T-helper 1 cell treated with Interleukin-12 subunit alpha and Interleukin-12 subunit beta and Interleukin-4 antibody, amounts not matched to agents 30 ng/mL and 1 ng/mL, for 36 hours (primary cell): ENCODE results near the gene ELOVL4. TPM values are rescaled to one million over a fixed set of nuclear protein-coding genes. Genes with fewer than 3 reads are reported as not detected.

Experiments
- intact Hi-C: fragments of 100-400 bp; cut with micrococcal nuclease; formaldehyde crosslinking; loops from one replicate; pipeline ENCODE4 v1.15.1; 2024
- total RNA-seq: library from RNA; stranded (reverse); gene quantifications from 2 replicates; pipeline ENCODE4 v1.2.3, GENCODE V29; 2022

Gene ELOVL4
- total RNA-seq, 1 donor from 2014 or later = 2.1 TPM

DNA sequence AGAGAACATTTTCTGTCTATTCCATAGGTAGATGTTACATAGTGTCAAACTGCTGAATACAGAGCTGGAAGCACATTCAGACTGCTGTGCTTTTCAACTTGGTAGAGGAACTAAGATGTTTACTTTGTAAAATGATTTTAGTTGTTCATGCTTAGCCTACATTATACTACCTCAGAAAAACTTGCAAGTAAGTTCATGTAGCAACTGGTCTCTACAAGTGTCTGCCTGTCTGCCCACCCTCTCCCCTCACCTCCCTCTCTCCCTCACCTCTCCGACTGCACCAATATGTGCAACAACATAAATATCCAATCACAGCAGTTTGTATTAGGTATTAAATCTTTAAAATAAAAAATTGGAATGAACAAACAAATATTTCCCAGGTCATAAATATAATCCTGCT lies 25.3 kb downstream of the ELOVL4 start:
- intact Hi-C loops = no loop called here

DNA sequence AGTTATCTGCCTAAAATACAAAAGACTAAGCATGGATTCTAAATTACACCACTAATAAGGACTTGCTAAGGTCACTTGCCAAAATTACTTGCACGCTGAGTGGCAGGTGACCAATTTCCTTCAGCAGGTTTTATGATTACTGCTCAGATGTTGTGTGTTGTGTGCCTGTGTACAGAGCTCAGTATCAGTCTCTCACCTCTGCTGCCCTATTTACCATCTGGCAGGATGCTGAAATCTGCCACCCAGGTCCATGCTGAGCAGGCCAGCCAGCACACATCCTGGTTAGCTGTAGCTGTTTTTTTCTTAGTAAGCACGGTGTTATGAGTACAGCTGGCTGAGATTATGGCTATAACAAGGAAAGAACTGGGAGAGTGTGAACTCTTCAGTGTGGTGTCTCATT lies 34.0 kb downstream of the ELOVL4 start:
- intact Hi-C loops = no loop called here

DNA sequence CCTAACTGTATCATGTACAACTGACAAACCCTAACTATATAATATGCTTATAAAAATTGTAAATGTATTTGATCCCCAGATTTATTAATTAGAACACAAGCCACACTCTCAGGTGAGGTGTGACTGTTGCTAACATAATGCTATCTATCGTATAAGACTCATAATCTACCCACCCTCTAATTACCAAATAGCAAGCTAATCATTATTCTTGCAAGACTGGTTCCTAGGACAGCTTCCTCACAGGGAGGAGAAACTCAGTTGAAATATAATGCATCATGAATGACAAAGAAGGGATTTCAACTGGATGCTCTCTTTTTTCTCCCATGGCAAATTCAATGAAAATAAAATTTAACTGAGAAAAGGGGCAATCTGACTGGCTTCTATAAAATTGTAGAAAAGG lies 35.4 kb downstream of the ELOVL4 start:
- intact Hi-C loops = no loop called here

DNA sequence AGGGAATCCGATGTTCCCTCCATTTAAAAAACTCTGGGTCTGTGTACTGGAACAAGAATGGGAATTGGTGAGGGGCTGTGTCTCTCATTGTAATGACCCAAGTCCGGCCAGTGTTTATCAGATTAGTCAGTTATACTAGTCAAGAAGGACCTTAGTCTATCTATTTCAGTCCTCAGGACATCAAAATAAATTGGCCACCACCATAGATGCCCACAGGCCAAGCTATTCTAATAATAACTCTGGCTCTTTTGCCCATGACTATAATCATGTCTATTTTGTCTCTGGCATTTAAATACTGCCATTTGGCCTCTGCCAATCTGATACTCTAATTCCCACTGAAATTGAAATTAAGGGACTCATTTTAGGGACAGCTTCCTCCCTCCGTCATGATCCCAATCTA lies 37.8 kb downstream of the ELOVL4 start:
- intact Hi-C loops = no loop called here

DNA sequence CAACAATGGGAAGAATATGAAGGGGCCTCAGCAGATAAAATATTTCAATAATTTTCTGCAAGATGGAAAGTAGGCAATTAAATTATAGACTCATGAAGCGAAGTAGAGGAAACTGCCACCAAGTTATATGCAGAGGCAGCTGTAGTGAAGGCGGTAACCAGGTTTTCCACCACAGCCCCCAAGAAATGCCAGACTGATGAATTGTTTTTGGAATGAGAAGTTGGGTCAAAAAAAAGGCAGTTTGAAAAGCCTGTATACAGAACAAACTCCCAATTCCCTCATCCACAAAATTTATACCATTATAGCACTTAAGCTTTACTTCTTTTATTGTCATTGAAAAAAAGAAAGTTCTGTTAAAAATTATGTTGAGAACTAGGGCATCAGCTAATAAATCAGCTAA lies 45.3 kb downstream of the ELOVL4 start:
- intact Hi-C loops = no loop called here

DNA sequence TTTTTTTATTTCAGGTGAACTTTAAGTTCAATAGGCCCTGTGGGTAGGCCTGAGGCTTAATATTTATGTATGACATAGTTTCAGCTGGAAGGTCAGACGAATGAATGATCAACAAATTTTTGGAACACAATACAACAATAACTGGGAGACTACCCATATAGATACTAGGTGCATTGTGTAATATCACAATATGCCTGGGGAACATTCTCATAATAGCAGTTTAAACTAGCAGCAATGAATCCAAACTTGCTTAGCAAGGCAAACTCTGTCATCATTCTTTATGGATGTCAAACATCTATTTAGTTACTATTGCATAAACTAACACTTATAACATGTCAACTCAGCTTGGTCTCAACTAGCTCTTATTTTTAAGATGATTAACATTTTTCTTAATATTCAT lies 49.3 kb downstream of the ELOVL4 start:
- intact Hi-C loops = no loop called here

DNA sequence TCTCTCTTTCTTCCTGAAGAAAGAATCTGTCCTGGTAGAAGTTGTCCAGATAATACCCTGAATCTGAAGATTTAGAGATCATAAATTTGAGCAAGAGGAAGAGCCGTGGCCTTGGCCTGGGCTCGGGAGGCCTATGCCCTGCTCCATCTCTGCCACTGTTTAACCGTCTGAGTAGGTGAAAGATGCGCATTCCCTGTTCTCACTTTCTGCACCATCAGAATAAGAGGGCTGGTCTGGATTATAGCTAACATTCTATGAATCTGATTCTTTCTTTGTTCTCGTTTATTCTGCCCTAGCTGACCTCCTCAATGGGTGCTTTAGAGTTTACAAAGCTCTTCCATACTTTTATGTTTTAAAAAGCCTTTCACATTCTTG lies 51.3 kb downstream of the ELOVL4 start:
- intact Hi-C loops = no loop called here

DNA sequence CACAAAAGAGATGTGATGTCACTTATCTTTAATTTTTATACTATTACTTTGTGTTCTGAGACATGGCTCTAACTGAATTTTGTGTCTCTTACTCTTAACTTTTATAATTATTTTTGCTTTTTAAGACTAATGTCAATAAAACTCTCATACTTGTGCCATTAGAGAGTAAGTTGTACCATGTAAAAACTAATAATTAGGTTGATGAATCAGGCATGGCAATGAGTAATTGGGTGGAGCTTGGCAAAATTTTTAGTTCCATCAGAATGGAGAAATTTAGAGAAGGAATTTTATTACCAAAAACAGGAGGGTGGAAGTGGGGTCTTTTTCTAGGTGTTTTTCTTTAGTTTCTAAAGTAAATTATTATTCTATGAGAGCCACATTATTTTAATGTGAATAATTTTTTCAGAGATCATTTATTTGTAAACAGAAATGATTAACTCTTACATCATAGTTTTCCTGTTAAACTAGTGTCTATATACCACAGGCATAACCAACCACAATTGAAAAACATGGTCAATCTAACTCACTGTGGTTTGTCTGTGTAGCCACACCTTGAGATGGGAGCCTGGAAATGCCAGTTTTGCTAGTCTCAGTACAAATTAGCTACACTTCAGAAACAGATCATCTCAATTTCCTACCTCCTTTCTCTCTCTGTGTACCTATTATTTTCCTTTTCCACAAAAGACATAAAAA lies 51.8 kb downstream of the ELOVL4 start:
- intact Hi-C loops = no loop called here

DNA sequence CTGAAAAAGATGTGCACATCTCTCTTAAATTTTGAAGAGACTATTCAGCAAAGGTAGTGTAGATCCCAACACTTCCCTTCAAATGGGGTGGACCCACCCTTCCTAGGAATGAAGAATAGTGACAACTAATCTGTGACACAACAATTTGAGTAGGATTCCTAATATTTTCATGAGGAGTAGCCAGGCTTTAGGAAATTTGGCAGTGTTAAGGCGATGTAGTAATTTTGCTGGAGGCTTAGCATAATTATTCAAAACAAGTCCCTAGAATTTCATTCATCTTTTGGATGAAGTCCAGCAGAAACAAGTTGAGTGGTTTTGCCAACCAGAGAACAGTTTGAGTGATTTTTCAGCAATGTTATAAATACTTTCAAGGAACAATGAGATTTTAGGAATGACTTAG lies 52.4 kb downstream of the ELOVL4 start:
- intact Hi-C loops = no loop called here

DNA sequence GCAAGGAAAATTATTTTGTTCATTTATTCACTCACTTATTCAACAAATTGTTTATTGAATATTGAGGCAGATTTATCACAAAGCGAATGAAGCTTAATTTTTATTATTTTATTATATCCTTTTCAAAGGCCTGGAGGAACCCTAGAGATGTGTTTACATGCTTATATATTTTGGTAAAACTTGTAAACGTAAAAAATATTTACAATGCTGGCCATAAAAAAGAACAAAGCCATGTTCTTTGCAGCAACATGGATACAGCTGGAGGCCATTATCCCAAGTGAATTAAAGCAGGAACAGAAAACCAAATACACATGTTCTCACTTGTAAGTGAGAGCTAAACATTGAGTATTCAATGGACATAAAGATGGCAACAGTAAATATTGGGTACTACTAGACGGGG lies 58.8 kb downstream of the ELOVL4 start:
- intact Hi-C loops = no loop called here

DNA sequence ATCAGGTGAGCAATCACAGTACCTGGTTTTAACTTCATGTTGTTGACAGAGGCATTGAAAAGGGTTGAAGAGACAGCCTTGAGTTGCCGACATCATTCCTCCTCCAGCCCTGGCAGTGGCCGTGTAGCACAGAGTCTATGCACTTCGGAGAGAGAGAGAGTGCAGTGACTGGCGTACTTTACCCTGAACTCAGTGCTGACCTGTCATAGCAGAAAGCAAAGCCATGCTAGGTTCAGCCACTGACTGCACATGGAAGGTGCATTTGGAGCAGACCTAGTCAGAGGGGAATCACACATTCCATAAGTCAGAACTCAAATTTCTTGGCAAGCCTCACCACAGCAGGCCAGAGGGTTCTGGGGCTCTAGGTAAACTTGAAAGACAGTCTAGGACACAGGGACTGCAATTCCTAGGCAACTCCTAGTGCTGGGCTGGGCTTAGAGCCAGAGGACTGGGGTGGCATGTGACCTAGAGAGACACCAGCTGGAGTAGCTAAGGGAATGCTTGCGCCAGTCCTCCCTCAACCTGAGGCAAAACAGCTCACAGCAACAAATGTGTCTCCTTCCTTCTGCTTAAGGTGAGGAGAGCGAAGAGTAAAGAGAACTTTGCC lies 69.1 kb downstream of the ELOVL4 start:
- intact Hi-C loops = no loop called here

DNA sequence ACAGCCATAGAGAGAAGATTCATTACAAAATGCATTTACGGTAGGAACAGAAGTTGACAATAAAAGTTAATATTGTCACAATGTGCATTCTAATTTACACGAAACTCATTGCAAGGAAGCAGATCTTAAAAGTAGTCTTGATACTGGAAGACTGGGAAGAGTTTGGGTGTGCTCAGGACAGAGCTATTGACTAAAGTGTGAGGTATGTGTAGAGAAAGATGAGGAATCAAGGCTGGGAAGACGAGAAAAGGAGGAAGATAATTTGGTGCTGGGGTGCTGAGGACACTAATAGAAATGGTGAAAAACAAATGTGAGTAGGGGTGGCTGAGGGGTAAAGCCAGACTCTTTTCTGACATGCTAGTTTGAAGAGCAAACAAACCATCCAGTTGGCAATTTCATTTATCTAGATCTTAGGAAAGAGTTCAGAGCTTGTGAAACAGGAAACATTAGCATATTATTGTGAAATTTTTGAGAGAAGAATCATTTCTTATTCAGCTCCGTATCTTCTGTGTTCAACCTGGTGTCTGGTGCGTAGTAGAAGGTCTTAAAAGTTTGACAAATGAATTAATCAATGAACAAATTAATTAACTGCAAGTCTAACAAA lies 72.7 kb downstream of the ELOVL4 start:
- intact Hi-C loops = no loop called here

DNA sequence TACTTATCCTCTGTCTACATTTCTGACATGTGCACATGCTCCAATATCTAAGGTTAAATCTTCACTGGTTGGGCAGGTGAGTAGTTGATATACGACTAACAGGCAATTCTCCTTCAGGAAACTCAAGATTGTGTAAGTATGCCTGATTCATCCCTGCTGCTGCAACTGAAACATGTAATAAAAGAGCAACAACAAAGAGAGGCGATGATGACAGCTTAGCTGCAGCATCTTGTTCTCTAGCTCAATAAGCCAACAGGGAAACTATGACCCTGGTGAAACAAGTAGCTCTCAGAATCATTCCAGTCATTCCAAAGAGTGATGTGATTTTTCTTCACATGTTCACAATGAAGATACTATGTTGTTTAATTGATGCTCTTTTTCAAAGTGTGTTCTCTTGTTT lies 74.4 kb downstream of the ELOVL4 start:
- intact Hi-C loops = no loop called here

DNA sequence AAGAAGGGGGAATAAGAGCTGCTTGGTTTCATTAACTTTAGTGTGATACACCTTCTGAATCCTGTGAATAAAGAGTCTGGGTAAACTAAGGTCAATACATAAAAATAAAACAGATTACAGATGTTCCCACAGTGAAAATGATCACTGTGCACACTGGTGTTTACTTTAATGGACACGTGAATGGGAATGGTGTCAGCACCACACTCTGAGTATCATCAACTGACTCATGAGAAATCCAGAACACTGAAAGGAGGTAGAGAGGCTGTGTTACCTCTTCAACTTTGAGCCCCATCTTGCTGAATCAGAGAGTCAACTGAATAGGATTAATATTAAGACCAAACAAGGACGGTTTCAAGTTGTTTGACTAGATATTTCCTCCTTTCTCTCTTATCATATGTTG lies 75.0 kb downstream of the ELOVL4 start:
- intact Hi-C loops = no loop called here

DNA sequence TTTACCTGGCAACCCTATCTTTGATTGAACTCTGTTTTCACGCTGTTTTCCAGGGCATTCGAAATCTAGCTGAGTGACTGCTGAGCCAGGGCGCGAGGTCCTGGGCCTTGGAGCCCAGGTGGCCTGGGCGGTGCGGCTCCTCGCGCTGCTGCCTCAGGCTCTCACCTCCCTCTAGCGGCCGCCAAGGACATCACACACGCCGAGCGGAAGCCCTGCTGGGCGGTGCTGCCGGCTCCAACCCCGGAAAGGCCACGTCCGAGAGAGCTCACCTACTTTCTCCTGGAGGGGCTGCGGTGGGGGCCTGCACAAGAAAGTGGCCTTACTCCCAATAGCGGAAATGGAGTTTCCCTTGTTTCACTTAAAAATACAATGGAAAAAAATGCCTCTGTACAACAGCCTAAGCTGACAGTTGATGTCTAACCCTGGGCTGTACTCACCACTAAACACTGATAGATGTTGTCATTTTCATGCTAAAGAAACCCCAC lies 77.7 kb downstream of the ELOVL4 start:
- intact Hi-C loops = loop anchor here (1.0 to 5.0 kb wide), 9 partner anchors 79 to 1883 kb away; partner anchors contain the start of genes BCKDHB, LCA5, PHIP and TENT5A

DNA sequence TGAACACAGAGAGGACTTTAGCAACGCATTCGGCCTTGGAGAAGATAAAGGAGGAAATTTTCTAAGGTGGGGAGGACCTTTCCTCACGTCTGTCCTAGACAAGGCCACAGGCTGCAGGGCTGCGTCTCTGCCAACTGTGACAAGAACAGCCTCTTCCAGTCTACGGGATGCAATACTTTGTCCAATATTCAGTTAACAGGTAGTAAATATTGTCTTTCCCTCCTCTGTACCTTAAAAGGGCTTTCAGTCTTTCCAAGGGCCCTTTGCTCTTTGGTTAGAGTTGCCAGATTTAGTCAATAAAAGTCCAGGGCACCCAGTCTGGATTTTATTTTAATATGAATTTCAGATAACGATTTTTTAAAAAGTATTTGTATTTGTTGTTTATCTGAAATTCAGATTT lies 78.2 kb downstream of the ELOVL4 start:
- intact Hi-C loops = loop anchor here (1.0 to 5.0 kb wide), 9 partner anchors 80 to 1884 kb away; partner anchors contain the start of genes BCKDHB, LCA5, PHIP and TENT5A

DNA sequence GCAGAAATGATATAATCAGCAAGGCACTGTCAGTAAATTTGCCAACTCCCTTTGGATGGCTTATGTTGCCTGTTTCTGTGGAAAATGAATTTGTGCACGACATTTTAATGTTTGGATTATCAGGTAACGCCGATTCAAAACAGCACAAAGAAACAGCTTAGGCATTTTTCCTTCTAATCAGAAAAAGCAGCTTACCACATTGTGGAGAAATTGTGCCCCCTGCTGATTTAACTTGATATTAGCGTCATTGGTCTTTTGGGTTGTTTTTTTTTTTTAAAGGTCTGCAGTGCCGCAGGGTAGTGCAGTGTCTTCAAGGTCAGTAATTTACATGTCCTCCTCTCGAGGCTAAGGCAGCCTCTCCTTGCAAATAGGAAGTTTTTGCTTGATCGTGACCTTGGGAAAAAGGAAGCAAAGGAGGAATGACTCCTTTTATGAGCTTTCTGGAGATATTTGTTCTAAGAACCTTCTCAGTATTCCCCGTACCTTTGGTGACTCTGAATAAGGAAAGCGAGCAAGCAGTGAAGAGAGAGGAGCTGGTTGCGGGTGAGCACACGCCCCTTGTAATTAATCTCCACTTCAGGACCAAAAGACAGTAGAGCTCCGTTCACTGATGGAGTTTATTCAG lies 79.1 kb downstream of the ELOVL4 start:
- intact Hi-C loops = loop anchor here (1.0 to 5.0 kb wide), 8 partner anchors 54 to 1885 kb away; partner anchors contain the start of genes BCKDHB, HMGN3, PHIP and TENT5A

Other genes with a start within 250 kb of the ELOVL4 start
- 22.5 and 23.6 TPM in 2 replicates for gene TTK, start 57.1 kb upstream of the ELOVL4 start, total RNA-seq
- 13.8 and 14.3 TPM in 2 replicates for gene BCKDHB, start 159.1 kb upstream of the ELOVL4 start, total RNA-seq